Measurements from ENCODE around the gene ERC2.

- no peak for TF ChIP-seq CTCF (IDR thresholded peaks at IDR 0.05; ENCODE audit: insufficient read depth, low read depth, low read length)
- no peak for TF ChIP-seq EZH2 (IDR thresholded peaks at IDR 0.05; ENCODE audit: insufficient read depth, low read length)
Measured at GRCh38 chr3:56351537-56351936, 116.7 kb downstream of the ERC2 start.

All from astrocyte (in vitro differentiated cells and primary cell).